Right ventricle myocardium inferior (tissue), 1 donor: ENCODE measurements around the gene CAMKK1. TPM values are rescaled to one million over a fixed set of nuclear protein-coding genes. Genes with fewer than 3 reads are reported as not detected.

Experiments used
- ATAC-seq: fragments of 200-7000 bp; cut with Tn5 transposase; one replicate; pipeline ENCODE4 v1.9.1; 2020; ENCODE audit warnings: mild to moderate bottlenecking, moderate library complexity
- DNase-seq: peaks from one replicate; pipeline ENCODE4 v3.0.0; 2021; ENCODE audit errors: missing footprints
- intact Hi-C: fragments of 100-400 bp; cut with DNase I; formaldehyde crosslinking; loops from one replicate; pipeline ENCODE4 v1.11.0; 2022
- total RNA-seq: library from RNA; stranded (reverse); fragmentation: NEBNext Ultra II Directional; extraction: Animal tissue kit (Norgen Biotek cat#: 25700); gene quantifications from one replicate; pipeline ENCODE4 v1.2.1, GENCODE V29; 2021
- donor health status: DM: no; HTN: yes; CAD: no; lungs with severe emphysema.

The CAMKK1 gene
- total RNA-seq, 1 donor from 2014 or later = 3.8 TPM

DNA sequence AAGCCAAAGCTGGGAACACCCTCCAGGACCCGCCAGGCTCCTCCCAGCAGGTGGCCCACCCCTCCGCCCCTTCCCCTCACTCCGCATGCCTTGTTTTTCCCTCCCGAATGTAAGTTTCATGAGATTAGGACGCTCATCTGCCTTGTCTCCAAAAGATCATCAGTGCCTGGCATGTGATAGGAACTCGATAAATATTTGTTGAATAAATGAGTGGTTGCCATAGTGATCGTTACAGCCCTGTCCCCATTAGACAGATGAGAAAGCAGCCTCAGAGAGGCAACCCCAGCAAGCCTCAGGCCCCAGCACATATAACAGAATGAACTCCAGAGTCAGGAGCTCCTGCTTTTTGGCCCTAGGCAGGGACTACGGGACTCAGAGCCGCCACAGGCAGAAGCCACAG is 5.0 kb downstream of the CAMKK1 start:
- ATAC-seq = no peak
- intact Hi-C loops = no loop called here
- no peak for DNase-seq

DNA sequence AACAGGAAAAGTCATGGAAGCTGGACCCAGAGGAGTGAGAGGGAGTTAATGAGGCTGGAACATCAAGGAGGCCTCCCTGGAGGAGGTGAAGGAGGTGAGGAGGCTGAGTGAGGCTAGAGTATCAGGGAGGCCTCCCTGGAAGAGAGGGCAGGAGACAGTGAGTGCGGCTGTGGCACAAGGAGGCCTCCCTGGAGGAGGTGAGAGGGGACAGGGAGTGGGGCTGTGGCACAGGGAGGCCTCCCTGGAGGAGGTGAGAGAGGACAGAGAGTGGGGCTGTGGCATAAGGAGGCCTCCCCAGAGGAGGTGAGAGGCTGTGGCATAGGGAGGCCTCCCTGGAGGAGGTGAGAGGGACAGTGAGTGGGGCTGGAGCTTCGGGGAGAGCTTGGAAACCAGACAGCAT is 5.5 kb downstream of the CAMKK1 start:
- DNase-seq (no peak), ATAC-seq (no peak)
- intact Hi-C loops = no loop called here

DNA sequence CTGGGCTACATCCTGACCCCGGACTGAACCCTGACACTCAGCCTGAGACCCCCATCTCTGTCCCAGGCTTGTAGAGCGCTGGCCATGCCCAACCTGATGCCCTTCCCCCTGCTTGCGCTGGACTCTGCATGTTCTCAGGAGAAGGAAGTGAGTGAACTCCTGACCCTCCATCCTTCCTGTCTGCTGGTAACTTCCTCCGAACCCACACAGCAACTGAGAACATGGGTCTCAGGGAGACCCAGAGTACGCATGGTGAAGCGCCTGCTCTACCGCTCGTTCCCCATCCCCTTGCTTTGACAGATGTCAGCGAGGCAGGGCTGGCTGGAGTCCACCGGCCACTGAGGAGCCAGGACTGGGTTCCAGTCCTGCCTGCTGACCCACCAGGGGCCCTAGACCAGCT is 6.1 kb downstream of the CAMKK1 start:
- ATAC-seq = peak; percentile 22
- intact Hi-C loops = no loop called here
- DNase-seq = peak; percentile 84

DNA sequence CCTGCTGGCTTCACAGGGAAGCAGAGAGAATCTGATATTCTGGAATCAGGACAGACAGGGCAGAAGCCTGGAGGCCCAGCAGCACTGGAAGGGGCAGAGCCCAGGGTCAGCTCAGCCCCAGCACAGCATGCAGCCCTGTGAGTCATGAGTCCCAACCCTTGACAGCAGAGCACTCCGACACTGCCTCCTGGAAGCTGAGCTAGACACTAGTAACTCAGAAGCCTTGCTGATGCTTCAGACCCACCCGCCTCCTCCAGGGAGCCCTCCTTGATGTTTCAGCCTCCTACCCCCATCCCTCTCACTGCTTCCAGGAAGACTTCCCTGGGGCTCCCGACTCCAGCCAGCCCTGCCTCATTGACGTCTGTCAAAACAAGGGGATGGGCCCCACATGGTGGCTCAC is 6.9 kb downstream of the CAMKK1 start:
- ATAC-seq = no peak
- DNase-seq = no peak
- intact Hi-C loops = no loop called here

DNA sequence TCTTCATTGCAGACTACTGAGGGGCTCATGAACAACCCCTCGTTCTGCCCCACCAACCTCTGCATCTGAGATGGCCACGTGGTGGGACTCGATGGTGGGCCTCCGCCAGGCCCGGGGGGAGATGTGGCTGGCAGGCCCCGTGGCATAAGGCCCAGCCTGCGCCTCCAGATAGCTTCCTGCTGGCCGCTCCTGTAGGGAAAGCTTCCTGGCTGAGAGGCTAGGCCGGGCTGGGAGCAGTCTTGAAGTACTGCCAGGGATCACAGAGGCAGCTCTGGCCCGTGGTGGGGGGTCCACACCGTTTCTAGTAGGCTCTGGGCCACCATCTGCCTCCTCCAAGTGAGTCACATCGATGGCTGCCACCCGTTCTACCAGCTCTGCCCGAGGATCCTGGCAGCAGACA is 7.6 kb downstream of the CAMKK1 start:
- DNase-seq (no peak), ATAC-seq (no peak)
- intact Hi-C loops = no loop called here

DNA sequence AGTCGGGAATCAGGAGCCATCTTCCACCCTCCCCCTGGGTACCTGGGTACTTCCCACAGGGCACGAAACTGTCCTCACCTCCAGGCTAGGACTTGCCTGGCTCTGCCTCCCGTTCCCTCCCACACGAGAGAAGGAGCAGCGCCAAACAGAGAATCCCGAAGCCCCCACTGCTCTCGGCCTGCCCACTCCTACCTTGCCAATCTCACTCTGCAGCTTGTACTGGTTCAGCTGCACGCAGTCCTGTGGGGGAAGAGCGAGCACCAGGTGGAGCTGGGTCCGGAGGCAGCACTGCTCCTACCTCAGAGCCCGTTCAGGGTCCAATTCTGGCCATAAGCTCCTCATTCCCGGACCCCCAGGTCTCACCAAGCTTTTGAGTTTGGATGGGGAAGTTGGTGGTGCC is 8.7 kb downstream of the CAMKK1 start:
- no peak for ATAC-seq
- DNase-seq = no peak

DNA sequence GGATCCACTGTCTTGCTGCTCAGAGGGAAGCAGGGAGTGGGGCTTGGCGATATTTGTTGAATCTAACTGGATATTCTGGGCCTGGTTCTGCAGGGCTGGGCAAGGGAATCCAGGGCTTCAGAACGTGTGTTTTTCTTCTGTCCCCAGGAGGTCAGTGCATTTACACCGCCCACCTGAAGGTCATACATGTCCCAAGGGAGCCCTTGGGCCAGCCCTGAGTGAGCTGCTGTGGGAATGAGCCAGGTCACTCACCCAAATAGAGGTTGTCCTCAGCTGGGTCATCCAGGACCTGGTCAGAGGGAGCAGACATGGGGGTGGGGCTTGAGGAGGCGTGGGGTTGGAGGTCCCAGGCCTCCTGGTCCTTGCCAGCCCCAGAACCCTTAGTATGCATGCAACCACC is 10.6 kb downstream of the CAMKK1 start:
- ATAC-seq = no peak

More for the DNA sequence above, 8.7 kb downstream of the CAMKK1 start:
- intact Hi-C loops = no loop called here

DNA sequence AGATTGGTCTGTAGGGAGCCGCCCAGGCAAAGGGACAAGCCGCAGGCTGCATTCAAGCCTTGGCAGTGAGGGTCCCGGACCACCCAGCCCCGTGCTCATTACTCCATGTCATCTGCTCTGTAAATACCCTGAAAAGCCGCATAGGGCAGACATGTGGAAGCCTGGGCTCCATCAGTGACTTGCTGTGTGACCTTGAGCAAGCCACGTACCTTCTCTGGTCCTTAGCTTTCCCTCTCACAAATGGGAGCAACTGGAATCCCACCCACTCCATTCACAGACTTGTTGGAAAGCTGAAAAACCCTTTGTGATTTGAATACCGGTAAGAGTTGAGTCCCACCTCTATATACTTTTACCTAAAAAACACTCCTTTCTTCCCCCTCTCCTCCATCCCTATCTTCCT is 11.9 kb downstream of the CAMKK1 start:
- DNase-seq (no peak), ATAC-seq (no peak)
- intact Hi-C loops = no loop called here

More for the DNA sequence above, 10.6 kb downstream of the CAMKK1 start:
- no peak for DNase-seq
- intact Hi-C loops = no loop called here

DNA sequence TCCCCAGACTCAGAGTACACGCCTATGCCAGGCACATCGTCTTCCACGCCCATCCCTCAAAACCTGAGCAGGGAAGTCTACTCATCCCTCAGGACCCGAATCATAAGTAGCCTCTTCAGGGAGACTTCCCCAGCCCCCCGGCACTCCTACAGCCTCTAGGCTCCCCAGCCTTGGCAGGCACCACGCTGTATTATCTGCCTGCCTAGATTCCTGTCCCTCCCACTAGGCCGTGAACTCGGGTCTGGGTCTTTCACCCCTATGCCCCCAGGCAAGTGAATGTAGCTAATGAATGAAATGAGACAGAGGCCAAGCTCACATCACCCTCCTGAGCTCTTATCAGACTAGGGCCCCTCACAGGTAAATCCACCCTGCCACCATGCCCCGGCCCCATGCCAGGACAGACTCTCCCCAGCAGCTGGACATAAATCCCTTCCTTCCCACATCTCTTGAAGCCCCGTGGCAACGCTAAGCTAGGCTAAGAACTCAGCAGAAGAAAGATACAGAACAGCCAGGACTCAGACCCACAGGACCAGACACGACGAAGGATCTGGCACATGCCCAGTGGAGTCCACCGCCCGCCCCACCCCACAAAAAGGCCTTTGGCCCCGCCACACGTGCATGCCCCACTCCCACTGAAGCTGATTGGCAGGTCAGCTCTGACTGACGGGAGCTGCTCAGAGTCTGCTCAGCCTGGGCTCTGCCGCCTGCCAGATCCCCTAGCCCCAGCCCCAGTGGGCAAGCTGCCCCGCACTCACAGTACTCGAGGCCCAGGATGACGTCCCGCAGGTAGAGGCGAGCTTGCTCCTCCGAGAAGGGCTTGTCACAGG is 13.0 kb downstream of the CAMKK1 start:
- ATAC-seq (peak; percentile 37), DNase-seq (peak; percentile 55)
- intact Hi-C loops = no loop called here

DNA sequence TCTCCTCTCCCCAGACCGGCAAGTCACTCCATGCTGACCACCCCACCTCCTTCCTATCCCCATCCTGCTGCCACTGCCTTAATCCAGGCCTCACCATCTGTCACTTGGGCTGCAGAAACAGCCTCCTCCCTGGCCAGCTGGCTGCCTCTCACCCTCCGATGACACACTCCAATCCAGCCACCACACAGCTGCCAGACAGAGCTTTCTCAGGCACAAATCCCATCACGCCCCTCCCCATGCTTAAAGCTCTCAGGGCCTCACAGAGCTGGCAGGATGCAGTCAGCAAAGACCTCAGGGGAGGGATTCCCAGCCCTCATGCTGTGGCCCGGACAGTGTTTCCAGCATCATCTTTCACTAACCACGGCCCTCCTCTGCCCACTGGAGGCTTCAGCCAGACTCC is 13.7 kb downstream of the CAMKK1 start:
- DNase-seq (peak; percentile 76), ATAC-seq (peak; percentile 68)
- intact Hi-C loops = no loop called here

DNA sequence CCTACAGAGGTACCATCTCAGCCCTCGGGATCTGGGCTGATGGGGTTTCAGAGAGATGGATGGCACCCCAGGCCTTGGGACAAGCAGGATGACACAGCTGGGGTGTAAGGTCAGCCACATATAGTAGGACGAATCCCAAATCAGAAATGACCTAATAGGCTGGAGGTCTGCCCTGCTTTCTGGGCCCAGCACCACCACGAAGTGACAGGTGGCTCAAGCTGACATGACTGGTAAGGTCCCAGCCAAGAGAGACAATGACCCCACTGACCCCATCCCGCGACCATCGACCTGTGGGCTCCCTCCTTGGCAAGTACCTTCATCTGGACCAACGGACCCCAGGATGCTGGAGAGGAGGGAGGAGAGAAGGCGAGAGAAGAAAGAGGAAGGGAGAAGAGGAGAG is 15.6 kb downstream of the CAMKK1 start:
- DNase-seq (no peak), ATAC-seq (no peak)
- intact Hi-C loops = no loop called here

DNA sequence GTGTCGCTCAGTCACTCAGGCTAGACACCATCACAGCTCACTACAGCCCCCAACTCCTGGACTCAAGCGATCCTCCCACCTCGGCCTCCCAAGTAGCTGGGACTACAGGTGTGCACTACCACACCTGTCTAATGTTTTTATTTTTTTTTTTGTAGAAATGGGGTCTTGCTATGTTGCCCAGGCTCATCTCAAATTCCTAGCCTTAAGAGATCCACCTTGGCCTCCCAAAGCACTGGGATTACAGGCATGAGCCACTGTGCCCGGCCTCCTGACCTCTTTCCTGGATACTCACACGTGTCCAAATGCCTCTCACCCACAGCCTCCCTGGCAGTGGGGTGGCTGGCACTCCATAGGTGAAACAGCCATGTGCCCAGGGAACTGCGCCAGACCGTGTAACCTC is 17.5 kb downstream of the CAMKK1 start:
- ATAC-seq = no peak
- intact Hi-C loops = no loop called here

DNA sequence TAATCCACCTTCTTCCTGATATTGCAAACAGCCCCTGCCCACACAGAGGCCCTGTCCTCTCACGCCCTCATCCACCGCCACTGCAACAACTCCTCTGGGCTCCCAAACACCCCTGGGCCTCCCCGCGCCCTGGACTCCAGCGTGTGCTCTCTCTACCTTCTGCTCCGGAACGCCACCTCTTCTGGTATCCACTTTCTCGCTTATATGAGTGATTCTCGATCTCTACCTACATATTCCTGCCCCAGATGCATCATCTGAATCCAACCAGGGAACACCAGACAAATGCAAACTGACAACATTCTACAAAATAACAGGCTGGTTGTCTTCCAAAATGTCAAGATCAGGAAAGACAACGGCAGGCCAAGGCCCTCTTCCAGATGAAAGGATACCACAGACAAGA is 19.0 kb downstream of the CAMKK1 start:
- ATAC-seq = no peak
- intact Hi-C loops = no loop called here
- no peak for DNase-seq

More for the DNA sequence above, 17.5 kb downstream of the CAMKK1 start:
- peak; percentile 53 for DNase-seq

DNA sequence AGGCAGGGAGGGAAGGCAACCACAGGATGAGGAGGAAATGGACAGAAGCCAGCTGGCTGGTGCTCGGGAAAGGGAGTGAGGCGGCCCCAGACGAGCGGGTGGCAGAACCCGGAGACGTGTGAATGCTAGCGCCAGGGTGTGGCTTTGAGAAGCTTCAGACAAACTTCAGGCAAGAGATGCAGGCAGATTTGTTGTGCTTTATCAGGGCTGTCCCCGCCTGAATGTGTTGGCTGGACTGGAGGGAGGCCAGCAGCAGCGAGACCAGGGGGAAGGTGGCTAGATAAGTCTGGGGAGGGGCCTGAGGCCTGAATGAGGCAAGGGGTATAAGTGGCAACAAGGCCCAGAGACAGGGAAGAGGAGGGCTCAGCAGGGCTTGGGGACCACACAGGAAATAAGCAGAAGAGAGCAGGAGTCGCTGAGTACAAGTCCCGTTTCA is 22.0 kb downstream of the CAMKK1 start:
- peak; percentile 35 for DNase-seq
- intact Hi-C loops = no loop called here
- no peak for ATAC-seq

DNA sequence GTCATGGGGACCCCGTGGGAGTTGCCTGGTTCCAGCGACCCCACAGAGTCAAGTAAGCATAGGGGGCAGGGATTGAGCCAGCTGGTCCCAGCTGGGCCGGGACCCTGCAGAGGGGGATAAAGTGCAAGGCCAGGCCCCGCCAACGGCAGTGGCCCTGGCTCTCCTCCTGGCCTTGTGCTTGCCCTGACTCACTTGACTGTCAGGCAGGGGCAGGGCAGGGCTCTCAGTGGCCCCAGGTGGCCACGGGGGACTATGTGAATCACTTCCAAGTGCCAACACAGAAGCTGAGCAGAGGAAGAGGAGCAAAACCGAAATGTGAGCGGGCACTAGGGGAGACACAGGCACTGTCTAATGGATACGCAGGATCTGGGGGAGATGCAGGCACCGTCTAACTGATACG is 25.2 kb downstream of the CAMKK1 start:
- DNase-seq = peak; percentile 34
- ATAC-seq = no peak
- intact Hi-C loops = loop anchor here (5.0 kb wide), 1 partner anchor 45 kb away; no protein-coding TSS in a partner anchor

DNA sequence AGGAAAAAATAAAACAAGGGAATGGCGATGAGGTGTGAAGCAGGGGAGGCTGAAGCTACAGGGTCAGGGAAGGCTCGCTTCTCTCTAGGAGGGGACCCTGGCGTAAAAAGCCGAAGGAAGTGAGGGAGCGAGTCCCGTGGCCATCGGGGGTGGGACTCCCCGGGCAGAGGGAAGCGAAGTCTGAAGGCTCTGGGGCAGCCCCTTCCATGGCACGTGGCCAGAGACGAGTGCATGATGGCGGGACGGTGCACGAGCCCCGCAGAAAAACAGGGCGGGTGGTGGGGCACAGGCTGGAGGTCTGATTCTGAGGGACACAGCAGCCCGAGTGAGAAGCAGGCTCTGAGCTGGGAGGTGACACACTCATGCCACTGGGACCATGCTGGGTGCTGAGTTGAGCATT is 25.7 kb downstream of the CAMKK1 start:
- intact Hi-C loops = loop anchor here (5.0 kb wide), 1 partner anchor 45 kb away; no protein-coding TSS in a partner anchor
- DNase-seq = no peak
- ATAC-seq = no peak

DNA sequence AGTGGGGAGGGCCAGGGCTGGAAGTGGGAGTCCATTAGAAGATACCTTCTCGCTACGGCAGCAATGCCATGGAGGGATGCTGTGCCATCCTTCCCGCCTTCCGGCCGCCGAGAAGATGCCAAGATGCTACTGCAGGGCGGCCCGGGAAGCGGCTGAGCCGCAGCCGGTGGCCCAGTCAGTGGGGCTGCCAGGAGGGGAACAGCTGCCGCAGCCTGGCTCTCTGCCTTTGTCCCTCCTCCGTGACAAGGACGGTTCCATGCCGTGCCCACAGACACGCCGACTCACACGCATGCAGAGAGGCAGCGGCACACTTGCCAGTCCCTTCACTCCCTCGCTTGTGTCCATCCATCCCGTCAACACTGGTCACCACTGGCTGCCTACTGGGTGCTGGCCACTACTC is 26.6 kb downstream of the CAMKK1 start:
- intact Hi-C loops = loop anchor here (5.0 kb wide), 1 partner anchor 46 kb away; no protein-coding TSS in a partner anchor
- no peak for DNase-seq
- ATAC-seq = no peak

DNA sequence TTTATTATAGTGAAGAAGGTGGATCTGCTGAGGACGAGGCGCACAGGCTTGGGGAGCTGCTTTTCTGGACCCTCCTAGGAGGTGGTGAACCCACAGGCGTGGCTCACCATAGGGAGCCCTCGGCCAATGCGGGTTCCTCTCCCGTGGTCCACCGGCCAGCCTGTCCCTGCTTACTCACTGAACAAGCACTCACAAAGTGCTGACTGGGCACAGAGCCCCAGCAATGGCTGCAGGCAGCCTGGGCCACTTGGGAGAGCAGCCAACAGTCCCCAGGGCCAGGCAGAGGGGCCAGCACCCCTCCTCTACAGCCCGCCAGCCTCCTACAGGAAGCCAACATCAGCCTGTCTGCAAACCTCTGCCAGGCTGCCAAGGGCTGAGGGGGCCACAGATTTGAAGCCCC is 27.7 kb downstream of the CAMKK1 start:
- intact Hi-C loops = loop anchor here (5.0 kb wide), 1 partner anchor 47 kb away; no protein-coding TSS in a partner anchor
- DNase-seq = no peak
- ATAC-seq = peak; percentile 42

DNA sequence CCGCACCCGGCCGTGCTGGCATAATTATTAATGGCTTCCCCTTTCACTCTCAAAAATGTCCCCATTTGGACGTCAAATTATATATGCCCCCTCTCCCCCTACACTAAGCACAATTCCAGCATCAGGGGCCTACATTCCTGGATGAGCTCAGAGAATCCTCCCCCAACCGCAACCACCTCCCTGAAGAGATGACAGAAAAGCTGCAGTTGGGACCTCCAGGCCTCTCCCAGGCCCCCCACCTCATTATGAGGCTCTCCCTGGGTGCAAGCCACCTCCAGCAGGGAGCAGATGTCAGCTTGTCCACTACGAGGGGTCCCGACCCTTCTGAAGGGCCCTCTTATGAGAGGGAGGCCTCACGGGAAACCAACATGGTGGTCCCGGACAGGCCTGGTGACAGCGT is 28.3 kb downstream of the CAMKK1 start:
- intact Hi-C loops = no loop called here
- DNase-seq (no peak), ATAC-seq (no peak)

DNA sequence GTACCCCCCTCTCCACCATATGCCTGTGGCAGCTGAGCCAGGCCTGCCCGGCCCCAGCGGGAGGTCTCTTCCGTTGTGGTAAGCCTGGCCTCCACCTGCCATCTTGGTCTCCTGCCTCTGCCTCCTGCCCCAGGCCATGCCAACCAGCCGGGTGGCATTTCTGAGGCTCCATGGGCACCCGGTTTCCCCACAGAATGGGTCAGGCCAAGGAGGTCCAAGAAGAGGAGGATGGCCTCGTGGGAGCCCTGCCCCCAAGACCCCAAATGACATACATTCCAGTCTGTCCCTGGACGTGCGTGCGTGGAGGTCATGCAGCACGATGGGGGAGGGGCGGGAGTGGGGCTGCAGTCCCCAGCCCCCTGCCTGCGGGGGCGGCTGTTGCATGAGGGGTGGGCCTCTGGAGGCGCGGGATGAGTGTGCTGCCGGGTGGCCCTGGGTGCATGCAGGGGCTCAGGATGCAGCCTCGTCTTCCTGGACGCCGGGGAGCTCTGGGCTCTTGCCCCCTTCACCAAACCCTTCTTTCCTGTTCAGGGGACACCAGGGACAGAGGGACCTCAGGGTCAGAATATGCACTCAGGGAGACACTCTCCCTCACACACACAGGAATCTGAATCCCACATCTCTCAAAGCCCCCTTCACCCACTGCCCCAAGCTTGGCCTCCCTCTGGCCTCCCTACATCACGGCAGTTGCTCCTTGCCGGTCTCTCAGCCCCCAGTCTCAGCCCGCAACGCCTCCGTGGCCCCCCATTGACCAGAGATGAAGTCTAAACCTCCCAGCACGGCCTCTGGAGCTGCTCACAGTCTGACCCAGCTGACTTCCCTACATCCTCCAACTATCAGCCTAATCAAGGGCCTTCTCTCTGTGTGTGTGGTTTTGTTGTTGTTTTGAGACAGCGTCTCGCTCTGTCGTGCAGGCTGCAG is 30.8 kb downstream of the CAMKK1 start:
- intact Hi-C loops = no loop called here
- ATAC-seq (no peak), DNase-seq (peak; percentile 26)
